Cardiac fibroblast (primary cell): ENCODE data around the gene KLK4.

Experiments used
- DNase-seq, 2 donors: peaks; one replicate each; pipeline versions ENCODE4 v3.0.0 to v3.0.0-alpha.2; 2010; ENCODE audit warnings: low read depth in 2 of 2
- H3K4me3 ChIP-seq, 2 donors: replicated peaks in 1 of 2; 1 replicate in 1 of 2; 2 replicates in 1 of 2; pipeline ENCODE4 v1.5.1; 2011; ENCODE audit warnings: low read depth in 2 of 2, low read length in 2 of 2, mild to moderate bottlenecking in 2 of 2, moderate library complexity in 1 of 2
- CTCF ChIP-seq: IDR thresholded peaks from one replicate; pipeline ENCODE4 v1.5.1; 2011; ENCODE audit warnings: low read depth, mild to moderate bottlenecking, low read length, inconsistent platforms

The KLK4 gene

DNA sequence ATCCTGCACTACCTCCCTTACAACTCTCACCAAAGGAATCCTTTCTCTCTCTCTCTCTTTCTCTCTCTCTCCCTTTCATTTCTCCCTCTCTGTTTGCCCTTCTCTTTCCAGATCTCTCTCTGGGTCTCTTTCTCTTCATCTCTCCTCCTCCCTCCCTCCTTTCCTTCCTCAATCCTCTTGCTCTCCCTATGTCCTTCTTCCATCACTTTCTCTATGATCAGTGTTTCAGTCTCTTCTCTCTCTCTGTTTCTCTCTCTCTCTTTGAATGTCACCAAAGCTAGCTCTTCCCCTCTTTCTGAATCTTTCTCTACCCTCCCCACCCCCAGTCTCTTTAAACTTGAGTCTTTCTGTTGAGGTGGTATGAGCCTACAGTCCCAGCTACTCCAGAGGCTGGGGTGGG lies 19.8 kb upstream of the KLK4 start:
- no peak for TF ChIP-seq CTCF
- no peak for DNase-seq
- no peak overlapping the region for H3K4me3 ChIP-seq

GRCh38 chr19:50928831-50929230 lies 17.6 kb upstream of the KLK4 start:
- DNase-seq, result no peak
- TF ChIP-seq CTCF, result no peak
- no peak overlapping the region for H3K4me3 ChIP-seq

- DNase-seq, result no peak
- H3K4me3 ChIP-seq, result no peak overlapping the region
- no peak for TF ChIP-seq CTCF
Observed at GRCh38 chr19:50926144-50926543, 14.9 kb upstream of the KLK4 start.

GRCh38 chr19:50925734-50926133 lies 14.5 kb upstream of the KLK4 start:
- TF ChIP-seq CTCF, result no peak
- H3K4me3 ChIP-seq, result no peak overlapping the region
- peak in 1 of 2 donors; percentile 49 for DNase-seq

DNA sequence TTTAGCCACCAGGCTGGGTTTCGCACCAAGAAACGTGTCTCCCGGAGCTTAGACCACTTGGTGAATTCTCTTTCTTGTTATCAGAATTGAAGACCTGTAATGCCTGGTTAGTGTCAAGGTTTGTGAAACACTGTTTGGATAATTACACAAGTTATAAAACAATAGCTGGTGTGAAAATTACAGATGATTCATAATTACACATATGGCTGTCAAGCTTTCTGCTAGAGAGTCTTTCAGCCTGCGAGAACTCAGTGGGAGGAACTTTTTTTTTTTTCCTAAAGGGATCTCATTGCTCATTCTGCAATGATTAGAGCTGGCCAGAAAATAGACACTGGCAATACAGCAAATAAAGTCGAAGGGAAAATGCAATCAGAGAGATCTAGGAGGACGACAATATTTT lies 13.4 kb upstream of the KLK4 start:
- no peak for TF ChIP-seq CTCF
- DNase-seq, result no peak
- no peak overlapping the region for H3K4me3 ChIP-seq

- H3K4me3 ChIP-seq, result no peak overlapping the region
- TF ChIP-seq CTCF, result peak; percentile 85
- peak; percentile 80 to 82 for DNase-seq
Observed at GRCh38 chr19:50922317-50922853, 11.2 kb upstream of the KLK4 start.
